Astrocyte of the hippocampus (primary cell): ENCODE results near the gene MT1E.
"Not testable (repeated sequence)": the region's sequence is repeated elsewhere in the genome, so short reads cannot be mapped to it uniquely, and the experiment has no call there.

Experiments used
- DNase-seq: peaks from one replicate; pipeline ENCODE4 v3.0.0; 2011; ENCODE audit warnings: low read depth, low spot score

The MT1E gene

DNA sequence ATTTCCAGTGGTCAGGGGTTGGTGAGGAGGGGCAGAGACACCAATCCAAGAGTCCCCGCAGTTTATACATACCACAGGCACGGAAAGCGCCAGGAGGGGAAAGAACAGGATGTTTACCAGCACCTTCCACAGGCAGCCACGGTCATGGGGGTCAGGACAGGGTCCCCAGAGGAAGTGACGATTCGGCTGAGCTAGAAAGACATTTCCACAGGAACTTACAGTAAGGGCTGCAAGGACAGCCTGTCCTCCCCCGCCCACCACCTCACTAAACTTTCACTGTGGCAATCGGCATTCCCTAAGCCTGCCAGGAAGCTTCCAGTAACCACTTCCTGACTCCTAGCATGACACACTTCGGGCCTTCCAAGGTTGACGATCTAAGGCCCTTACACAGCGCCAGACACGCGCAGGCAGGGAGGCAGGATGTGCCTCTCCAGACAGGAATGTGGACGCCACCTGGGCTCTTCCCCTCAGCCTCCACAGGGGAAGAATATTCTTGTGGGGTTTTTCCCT lies 18.4 kb upstream of the MT1E start:
- peak; percentile 91 for DNase-seq

DNA sequence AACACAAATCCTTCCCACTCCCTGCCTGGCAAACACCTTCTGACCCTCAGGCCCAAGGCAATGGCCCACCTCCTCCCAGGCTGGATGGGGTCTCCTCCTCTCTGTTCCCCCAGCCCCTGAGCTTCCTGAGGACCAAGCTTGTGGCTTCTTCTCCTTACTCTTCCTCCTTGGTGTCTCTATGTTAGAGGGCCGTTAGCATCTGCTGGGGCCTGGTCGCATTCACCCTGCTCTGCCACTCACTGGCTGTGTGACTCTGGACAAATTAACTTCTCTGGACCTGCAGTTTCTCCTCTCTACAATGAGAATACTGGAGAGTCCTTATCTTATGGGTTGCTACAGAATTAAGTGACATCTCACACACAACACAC lies 17.9 kb upstream of the MT1E start:
- peak; percentile 42 for DNase-seq

DNA sequence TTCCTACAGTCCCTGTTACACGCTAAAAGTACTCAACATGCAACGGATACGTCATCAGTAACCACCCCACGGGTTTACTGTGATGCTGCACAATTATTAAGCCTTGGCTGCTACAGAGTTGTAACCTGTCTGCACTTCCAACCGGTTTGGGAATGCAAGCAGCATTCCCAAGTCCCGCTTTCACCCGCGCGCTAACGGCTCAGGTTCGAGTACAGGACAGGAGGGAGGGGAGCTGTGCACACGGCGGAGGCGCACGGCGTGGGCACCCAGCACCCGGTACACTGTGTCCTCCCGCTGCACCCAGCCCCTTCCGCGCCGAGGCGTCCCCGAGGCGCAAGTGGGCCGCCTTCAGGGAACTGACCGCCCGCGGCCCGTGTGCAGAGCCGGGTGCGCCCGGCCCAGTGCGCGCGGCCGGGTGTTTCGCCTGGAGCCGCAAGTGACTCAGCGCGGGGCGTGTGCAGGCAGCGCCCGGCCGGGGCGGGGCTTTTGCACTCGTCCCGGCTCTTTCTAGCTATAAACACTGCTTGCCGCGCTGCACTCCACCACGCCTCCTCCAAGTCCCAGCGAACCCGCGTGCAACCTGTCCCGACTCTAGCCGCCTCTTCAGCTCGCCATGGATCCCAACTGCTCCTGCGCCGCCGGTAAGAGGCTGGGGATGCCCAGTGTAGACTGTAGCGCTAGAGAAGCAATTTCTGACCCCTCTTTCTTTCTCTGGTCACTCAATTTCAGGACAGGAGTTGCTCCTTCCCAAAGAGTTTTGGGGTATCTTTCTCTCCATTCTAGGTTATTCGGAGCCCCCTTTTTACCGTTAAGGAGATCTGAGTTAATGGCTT lies 17.3 kb upstream of the MT1E start, which contains the start of gene MT2A:
MT2A (plus strand) TSS at position 542 of the 833 bp plus-strand sequence; CDS start at position 614, 72 bp downstream.
- peak; percentile 98 for DNase-seq

DNA sequence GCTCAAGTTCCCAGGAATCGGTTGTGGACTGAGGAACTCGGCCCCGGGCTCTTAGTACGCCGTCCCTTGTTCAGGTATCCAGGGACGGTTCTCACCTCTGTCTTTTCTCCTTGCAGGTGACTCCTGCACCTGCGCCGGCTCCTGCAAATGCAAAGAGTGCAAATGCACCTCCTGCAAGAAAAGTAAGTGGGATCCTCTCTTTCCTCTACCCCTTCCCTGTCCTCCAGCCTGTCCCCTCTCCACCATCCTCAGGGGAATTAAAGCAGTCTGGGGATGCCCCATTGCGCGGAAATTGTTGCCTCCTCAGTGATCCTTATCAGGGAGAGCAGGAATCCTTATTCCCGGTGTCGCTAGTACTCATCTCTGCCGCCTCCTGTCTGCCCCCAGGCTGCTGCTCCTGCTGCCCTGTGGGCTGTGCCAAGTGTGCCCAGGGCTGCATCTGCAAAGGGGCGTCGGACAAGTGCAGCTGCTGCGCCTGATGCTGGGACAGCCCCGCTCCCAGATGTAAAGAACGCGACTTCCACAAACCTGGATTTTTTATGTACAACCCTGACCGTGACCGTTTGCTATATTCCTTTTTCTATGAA lies 16.6 kb upstream of the MT1E start:
- DNase-seq: peak; percentile 38

DNA sequence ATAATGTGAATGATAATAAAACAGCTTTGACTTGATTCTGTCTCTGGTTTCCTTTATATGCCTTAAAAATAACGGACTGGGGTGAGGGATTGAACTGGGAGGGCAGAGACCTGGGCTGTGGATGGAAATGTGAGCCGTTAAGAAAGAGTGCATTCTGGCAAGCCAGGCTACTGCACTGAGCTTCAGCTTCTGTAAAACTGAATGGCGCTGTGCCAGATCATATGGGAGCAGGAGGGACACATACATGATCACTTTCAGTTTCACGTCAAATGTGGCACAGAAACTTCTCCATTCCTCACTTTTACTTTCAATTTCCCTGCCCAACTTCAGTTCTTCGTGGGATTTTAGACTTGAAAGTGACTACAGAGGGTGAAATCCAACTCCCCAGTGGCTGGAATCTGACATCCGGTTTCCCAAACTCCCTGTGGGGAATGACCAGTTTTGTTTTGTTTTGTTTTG lies 16.1 kb upstream of the MT1E start:
- DNase-seq: peak; percentile 85

DNA sequence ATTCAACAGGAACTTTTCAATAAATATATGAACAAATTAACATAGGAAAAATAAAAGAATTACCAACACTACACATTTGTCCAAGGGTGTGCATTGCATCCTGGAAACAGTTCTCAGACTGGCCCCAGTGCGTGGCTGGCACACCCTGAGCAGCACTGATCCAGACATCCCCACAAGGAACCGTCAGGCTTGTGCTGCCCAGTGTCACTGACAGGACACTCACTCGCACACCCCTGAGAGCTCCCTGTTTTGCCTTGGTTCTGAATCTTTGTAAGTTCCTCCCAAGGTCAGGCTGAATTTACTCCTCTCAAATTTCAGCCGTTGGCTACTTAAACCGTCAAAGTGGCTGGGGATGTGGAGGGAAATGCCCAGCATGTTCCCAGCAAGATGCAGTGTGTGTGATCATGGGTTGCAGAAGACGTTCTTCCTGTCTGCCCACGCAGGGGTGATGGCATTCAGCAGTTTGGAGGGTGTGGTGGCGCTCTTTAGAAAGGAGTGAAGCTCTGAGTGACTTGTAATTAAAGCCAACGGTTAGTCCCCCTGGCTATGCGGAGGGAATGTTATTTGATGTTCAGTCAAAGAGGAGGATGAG lies 15.5 kb upstream of the MT1E start:
- peak; percentile 73 for DNase-seq

DNA sequence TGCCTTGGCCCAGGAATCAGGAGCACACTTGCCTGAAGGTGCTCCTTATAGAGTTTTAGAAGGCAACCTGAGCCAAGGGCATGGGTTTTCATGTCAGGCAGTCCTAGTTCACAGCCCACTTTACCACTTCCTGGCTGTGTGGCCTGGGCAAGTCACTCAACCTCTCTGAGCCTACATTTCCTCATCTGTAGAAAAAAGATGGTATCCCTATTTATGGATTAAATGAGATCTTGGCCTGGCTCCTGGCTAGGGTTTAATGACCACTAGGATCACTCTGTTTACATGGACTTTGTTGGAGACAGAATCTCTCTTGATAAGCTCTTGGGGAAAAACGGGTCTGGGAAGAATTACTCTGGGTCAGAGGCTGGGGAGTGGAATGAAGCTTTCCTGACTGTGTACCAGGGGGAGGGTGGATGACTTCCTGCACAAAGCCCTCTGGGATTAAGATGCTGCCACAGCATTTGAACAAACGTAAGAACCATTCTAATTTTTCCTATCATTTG lies 14.9 kb upstream of the MT1E start:
- no peak for DNase-seq

DNA sequence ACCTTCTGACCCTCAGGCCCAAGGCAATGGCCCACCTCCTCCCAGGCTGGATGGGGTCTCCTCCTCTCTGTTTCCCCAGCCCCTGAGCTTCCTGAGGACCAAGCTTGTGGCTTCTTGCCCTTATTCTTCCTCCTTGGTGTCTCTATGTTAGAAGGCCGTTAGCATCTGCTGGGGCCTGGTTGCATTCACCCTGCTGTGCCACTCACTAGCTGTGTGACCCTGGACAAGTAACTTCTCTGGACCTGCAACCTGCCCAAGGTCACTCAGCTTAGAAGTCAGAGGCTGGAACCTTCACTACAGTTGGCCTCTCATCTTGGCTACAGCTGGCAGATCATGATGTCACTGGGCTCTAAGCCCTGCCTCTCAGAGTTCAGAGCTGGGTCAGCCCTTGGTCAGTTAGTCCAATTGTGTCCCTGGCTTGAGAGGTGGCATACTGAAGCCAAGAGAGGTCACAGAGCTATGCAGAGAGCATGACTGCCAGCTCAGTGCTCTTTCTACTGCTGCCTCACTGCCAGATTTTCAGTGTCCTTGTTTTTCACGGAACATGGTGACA lies 14.2 kb upstream of the MT1E start:
- peak; percentile 30 for DNase-seq

DNA sequence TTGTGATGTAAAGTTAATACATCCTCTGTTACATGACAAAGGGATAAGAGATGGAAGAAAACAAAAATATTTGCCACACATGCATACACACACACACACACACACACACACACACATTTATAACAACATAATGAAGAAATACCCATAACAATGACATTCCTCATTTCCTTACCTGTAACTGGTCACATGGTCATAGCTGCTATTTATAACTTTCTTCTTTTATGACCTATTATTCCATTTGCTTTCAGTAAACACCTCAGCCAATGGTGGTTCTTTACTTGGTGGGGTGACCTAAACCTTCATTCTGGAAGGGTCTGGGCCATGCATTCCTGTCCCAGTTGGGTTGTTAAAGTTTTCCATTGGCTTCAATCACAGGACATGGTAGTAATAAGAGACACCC lies 11.9 kb upstream of the MT1E start:
- no peak for DNase-seq

DNA sequence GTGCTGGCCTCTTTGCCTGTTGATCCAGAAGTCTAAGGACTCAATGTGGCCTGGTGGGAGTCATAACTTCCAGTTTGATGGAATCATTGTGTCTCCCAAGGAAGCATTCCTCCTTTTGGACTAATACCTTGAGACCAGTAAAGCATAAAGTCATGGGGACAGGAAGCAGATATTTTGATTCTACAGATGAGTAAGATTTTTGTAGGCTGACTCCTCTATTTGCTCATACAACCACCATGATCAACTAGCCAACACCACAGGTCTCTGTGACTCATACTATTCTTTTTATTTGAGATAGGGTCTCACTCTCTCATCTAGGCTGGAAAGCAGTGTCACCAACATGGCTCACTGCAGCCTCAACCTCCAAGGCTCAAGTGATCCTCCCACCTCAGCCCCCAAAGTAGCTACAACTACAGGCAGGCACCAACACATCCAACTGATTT lies 11.0 kb upstream of the MT1E start:
- peak; percentile 66 for DNase-seq

DNA sequence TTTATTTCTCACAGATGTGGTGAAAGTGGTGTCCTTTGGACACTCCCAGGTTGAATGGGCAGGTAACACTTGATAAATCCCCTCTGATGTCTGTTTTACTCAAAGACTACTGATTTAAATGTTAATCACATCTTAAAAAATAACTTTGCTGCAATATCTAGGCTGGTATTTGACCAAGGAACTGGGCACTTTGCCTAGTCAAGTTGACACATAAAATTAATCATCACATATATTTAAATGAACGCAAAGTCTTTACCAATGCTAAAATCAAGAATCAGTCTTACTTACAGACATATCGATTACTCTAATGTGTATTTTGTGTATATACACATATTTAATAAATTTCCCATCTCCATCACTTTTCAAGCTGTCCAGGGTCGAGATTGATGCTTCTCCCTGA lies 10.2 kb upstream of the MT1E start:
- peak; percentile 38 for DNase-seq

DNA sequence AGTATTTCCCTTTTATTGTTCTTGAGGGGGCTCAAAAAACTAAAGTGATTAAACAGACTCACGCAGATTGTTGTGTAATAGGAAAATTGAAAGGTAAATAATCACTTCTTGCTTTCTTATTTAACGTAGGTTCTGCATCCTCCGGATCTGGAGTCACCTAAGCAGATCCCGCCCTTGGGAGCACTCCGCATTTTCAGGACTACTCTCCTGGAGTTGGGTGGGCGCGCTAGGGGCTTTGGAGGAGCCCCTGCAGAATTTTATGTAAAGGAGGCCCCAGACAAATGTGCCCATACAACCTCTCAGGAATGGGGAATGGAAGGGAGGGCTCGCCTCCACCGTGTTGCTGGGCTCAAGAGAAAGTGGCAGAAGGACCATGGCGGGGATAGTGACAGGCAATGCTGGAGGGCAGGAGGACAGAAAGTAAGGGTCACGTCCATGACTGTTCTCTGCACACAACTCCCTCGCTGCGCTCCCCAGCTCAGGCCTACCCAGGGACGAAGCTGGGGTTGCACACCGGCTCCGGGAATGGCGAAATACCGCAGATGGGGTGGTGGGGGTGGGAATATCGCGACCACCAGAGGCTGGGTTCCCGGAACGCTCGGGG lies 8.9 kb upstream of the MT1E start:
- DNase-seq: no peak

DNA sequence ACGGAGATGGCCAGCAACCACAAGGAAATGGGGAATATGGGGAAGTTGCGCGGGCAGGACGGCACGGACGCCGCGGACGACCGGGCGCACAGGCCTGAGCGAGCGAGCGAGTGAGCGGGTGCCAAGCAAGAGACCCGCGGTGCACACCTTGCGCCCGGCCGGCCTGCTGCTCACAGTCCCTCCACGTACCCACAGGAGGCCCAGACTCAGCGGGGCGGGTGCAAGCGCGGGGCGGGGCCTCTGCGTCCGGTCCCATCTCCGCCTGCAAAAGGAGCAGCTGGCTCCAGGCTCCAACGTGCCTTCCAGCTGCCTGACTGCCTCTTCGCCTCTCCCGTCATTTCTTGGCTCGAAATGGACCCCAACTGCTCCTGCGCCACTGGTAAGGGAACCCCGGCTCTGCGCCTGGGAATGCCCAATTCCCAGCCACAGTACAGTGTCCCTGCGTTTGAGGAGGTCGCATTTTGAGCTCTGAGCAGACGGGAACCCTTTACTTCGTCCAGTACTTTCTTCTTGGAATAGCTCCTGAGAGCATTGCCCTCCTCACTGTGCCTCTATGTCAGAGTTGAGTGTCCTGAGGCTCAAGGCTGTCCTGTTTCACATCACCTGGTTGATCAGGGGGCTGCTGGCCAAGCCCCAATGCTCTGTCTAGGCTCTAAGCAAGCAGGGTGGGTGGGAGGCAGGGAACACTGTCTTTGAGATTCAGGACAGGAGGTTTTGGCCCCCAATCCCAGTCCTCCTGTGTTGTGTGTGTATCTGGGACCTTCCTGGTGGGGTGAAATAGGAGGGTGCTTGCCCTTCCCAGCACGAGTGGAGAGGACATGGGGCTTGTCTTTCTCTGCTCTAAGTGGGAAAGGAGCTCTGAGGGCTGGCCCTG lies 8.1 kb upstream of the MT1E start:
- DNase-seq: peak; percentile 58

DNA sequence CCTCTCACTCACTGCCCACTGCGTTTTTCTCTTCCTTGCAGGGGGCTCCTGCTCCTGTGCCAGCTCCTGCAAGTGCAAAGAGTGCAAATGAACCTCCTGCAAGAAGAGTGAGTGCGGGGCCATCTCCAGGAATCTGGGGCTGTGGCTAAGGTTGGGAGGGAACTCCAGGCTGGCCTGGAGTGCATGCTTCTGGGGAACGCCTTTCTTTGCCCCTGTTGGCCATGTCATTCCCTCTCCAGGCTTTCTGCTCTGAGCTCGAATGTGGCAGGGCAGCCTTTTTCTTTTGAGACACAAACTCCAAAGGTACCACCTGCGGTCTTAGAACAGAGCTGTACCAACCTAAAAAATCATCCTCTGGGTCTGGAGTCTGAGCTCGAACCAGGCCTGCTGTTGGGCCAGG lies 7.4 kb upstream of the MT1E start:
- DNase-seq: no peak

DNA sequence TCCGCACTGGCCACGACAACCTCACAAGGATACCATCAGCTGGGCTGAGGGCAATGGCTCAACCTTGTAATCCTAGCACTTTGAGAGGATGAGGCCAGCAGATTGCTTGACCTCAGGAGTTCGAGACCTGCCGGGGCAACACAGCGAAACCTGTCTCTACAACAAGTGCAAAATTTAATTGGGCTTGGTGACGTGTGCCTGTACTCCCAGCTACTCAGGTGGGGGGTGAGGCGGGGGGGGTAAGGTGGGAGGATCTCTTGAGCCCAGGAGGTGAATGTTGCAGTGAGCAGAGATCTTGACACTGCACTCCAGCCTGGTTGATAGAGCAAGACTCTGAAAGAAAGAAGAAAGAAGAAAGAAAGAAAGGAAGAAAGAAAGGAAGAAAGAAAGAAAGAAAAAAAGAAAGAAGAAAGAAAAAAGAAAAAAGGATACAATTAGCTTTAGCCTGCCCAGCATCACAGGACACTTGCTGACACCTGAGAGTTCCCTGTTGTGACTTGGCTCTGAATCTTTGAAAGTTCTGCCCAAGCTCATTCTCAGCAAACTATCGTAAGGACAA lies 5.2 kb upstream of the MT1E start:
- DNase-seq: no peak

DNA sequence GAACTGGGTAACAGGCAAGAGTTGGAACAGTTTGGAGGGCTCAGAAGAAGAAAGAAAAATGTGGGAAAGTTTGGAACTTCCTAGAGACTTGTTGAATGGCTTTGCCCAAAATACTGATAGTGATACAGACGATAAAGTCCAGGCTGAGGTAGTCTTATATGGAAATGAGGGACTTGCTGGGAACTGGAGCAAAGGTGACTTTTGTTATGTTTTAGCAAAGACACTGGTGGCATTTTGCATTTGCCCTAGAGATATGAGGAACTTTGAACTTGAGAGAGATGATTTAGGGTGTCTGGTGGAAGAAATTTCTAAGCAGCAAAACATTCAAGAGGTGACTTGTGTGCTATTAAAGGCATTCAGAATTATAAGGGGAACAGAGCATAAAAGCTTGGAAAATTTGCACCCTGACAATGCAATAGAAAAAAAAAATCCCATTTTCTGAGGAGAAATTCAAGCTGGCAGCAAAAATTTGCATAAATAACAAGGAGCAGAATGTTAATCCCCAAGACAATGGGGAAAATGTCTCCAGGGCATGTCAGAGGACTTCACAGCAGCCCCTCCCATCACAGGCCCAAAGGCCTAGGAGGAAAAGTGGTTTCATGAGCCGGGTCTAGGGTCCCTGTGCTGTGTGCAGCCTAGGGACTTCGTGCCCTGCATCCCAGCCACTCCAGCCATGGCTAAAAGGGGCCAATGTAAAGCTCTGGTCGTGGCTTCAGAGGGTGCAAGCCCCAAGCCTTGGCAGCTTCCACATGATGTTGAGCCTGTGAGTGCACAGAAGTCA lies 3.7 kb upstream of the MT1E start:
- DNase-seq: not testable (repeated sequence)

DNA sequence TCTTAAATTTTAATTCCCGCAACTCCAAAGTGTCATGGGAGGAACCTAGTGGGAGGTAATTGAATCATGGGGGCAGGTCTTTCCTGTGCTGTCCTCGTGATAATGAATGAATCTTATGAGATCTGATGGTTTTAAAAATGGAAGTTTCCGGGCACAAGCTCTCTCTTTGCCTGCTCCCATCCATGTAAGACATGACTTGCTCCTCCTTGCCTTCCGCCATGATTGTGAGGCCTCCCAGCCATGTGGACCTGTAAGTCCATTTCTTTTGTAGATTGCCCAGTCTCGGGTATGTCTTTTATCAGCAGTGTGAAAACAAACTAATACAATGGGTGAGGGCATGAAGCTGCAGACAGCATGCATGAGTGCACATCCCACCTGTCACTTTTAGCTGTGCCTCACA lies 2.4 kb upstream of the MT1E start:
- DNase-seq: not testable (repeated sequence)

DNA sequence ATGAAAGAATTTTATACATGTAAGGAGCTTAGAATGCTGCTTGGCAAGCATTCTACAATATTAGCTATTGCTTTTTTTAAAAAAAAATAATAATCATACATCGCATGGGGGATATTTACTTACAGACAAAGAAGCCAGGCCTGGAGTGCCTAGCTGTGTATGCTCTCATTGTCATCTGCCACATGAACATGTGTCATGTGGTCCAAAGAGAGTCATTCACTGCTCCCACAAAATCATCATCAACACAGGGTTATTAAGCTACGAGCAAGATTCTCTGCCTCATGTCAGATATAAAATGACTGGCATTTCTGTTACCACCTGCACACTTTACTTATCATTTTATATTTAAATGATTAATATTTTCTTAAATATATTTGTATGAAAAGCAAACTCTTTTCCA lies 1.9 kb upstream of the MT1E start:
- no peak for DNase-seq

DNA sequence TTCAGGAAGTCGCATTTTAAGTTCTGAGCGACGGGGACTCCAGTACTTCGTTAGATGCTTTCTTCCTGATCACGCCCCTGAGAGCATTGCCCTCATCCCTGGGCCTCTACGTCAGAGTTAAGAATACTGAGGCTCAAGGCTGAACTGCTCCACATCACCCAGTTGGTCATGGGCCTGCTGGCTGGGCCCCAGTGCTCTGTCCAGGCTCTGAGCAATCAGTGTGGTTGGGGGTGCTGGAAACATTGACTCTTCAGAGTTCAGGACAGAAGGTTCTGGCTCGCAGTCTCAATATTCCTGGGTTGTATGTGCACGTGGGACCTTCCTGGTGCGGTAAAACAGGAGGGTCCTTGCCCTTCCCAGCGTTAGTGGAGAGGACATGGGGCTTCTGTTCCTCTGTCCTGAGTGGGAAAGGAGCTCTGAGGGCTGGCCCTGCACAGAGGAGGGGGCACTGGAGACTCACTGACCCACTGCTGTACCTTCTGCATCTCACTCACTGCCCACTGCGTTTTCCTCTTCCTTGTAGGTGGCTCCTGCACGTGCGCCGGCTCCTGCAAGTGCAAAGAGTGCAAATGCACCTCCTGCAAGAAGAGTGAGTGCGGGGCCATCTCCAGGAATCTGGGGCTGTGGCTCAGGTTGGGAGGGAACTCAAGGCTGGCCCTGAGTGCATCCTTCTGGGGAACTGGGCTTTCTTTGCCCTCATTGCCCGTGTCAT lies 518 bp downstream of the MT1E start:
- DNase-seq: peak; percentile 73
